CD4-positive, alpha-beta T cell treated with Interleukin-4 for 4 hours (primary cell): ENCODE results near the gene HOXB8.

ENCODE experiments used
- DNase-seq: peaks from one replicate; pipeline ENCODE4 v3.0.0-alpha.2; 2020

HOXB8 gene

DNA sequence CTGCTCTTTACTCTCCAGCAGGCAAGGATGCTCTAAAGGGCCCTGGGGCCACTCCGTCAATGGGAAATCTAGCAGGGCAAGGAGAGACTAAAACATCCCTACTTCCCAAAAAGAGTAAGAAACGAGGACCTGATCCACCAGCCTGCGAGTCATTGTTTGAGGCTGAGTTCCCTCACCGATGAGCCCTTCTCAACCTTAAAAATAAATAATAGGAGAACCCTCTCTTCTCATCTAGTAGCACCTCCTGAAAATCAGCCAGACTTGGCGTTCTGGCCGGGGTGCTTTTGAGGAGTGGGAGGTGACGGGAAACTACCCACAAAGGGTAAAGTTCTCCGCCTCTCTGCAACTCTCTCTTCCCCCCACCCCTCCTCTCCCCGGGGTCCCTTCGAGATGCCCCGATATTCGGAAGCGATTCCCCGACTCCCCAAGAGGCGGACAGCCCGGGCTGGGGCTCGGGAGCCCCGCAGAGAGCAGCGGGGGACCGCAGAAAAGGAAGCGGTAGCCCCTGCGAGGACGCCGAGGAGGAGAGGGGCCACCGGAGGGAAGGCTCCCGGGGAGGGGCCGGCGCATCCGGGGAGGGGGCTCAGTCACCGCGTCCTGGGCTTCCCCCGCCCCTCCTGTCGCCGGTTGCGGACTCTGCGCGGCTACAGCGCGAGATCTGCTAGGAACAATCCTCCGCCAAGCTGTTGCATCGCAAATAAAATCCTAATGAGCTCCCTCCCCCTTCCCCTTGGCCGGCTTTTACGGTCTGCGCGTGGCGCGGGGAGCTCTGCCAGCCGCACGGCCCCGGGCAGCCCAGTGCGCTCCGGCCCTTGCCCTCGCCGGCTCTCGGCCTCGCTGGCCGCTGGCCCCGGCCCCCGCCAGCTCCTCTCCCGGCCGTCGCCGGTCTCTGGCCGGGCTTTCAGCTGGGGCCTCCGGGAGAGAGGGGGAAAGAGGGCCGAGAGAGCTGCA is 9.7 kb upstream of the HOXB8 start:
- no peak for DNase-seq

DNA sequence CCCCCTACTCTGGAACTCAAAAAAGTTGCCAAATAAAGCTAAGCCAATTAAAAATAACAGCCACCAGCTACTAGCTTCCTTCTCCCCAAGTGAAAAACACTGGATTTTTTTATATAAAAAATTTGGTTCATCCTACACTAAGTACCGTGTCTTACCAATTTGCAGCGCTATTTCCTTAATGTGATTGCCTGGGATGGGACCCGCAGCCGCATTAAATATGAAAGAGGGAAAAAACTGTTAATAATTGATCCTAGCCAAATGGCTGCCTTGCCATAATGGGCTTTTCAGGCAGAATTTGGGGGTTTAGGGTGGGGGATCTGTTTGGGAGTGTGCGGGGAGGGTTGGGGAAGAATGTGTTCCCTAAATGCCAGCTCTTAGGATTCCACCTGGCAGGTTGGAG is 9.0 kb upstream of the HOXB8 start:
- no peak for DNase-seq

DNA sequence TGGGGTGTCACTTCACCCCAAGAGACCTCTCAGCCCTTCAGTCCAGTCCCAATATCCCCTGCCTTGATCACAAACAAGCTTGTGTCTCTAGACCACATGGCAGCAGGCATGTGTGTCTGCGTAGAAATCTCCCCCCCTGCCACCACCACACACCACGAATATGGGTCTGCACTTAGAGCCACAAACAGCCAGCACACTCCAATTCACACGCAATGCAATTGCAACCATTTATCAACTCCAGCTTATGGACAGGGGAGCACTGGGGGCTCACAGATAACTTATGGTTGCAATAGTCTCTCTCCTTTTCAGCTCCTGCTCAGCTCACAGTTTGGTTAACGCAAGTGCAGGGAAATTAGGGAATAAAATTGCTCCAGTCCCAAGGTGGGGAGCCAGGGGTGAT is 8.5 kb upstream of the HOXB8 start:
- DNase-seq: no peak

DNA sequence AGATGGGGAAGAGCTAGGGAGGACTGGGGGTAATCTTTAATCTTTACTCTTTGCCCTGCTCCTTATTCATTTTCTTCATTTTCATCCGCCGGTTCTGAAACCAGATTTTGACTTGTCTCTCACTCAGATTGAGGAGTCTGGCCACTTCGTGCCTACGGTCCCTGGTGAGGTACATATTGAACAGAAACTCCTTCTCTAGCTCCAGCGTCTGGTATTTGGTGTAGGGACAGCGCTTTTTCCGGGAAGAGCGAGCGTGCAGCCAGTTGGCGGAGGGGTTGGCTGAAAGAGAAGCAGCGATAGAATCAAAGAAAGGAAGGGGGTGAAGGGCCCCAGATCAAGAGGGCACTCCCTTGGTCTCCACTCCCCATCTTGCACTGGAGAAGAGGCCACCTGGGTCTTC is 7.8 kb upstream of the HOXB8 start:
- DNase-seq: no peak

DNA sequence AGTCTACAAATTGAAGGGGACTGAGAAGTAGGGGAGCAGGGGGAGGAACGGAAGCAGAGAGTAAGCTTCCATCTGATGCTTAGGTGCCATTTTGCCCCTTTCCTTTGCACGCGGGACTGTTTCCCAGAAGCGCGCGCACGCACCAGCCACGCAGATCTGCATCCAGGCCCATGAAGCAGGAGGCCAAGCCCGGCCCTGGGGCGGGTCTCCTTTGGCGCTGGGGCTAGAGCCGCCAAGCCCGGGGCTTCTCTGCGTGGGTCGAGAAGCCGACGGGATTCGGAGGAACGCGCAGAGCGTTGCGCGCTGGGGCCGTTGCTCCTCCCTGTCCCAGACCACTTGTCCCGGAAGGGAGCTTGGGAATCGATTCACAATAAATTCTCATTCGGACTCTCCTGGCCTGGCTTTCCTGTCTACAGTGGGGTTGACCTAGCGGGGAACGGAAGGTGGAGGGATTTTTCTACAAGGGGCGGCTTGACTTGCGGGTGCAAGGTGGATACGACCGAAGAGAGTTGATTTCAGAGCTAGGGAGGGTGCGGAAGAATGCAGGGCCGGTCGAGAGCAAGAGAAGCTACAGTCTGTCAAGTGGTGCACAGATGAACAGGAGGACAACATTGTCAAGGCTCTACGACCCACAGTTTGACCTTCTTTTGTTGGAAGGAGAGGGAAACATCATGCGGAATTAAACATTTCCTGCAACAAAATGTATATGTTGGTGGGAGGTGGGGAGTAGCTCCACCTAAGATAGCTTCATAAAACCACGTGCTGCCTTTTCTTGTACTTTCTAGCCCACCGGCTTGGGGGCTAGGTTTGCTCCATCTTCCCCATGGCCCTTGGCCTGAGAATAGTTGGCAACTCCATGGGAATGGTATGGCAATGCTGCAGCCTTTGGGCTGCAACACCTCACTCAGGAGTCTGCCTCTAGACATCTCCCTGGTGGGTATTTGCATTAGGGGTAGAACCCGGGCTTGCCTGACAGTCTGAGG is 6.6 kb upstream of the HOXB8 start:
- DNase-seq: no peak

DNA sequence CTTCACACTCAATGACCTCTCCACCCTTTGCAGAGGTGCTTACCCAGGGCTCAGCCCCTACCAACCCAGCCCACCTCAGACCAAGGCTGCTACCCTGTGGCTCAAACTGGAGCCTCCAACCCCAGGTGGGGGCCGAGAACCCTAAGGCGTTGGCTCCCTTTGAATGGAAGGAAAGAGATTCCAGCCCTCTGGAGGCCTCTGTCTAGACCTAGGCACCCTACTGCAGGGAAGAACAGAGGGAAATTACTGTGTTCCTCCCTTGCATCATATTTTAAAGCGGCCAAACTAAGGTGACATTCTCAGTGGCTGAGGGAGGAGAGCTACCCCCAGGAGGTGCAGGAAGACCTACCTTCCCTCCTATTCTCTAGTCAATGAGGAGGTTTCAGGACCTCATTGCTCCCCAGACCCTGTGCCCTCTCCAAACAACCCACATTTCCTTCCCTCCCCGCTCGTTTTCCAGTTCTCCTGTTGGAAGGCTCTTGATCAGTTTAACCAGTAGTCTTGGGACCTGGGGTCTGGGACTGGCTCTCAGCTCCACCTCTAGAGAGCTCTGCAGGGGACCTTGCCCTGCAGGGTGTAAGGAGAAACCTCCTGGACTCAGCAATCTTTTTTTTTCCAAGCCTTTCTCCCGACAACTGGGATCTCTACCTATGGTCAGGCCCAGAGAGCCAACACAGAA is 5.5 kb upstream of the HOXB8 start:
- no peak for DNase-seq

DNA sequence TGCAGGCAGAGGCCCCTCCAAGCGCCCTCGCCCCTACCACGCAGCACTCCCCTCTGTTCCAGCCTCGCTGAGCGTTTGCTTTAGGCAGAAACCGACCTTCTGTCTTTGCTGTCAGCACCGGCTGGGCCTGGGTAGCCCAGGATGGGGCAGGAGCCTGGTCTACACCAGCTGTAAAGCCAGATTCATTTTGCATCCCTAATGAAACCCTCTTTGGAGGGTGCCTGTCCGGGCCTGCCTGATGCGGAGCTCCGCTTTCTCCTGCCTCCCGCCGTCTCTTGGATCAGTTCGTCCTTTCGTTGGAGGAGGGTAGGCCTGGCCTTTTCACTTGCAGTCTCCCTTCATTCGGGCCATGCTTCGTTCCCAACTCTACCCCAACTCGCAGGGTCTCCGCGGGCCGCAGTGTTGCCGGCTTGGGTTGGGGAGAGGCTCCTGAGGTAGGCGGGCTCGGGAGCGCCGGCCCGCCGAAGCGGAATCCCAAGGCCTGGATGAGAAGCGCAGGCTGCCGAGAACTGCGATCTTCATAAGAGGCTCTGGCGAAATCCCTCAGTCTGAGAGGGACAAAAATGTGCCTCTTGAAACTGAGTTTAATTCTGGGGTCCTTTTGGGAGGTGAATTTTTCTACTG is 4.8 kb upstream of the HOXB8 start:
- DNase-seq: no peak

DNA sequence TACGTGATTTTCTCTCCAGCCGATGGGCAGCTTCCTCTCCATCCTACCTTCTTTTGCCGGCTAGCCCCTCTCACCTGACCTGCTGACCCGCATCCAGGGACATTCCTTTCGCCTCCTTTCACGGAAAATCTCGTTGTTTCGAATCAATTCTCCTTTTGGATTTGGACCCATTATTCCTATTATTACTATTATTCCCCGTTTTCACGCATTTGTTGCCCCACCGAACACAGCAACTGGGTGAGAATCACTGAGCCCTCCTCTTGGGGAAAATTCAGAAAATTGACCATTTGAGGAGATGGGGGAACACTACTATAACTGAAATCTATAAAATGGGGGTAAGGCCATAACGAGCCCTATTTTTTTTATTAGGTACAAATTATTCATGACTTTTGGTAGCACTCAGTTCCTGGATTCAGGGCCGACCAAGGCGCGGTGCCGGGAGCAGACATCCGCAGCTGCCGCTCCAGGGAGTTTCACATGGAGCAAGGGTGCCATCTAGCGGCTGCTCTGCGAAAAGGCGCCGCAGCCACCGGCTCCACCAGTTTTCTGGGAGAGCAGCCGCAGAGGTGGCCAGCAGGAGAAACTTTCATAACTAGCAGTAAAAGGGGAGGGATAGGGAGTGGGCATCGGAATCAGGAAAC is 3.3 kb upstream of the HOXB8 start:
- peak; percentile 76 for DNase-seq

DNA sequence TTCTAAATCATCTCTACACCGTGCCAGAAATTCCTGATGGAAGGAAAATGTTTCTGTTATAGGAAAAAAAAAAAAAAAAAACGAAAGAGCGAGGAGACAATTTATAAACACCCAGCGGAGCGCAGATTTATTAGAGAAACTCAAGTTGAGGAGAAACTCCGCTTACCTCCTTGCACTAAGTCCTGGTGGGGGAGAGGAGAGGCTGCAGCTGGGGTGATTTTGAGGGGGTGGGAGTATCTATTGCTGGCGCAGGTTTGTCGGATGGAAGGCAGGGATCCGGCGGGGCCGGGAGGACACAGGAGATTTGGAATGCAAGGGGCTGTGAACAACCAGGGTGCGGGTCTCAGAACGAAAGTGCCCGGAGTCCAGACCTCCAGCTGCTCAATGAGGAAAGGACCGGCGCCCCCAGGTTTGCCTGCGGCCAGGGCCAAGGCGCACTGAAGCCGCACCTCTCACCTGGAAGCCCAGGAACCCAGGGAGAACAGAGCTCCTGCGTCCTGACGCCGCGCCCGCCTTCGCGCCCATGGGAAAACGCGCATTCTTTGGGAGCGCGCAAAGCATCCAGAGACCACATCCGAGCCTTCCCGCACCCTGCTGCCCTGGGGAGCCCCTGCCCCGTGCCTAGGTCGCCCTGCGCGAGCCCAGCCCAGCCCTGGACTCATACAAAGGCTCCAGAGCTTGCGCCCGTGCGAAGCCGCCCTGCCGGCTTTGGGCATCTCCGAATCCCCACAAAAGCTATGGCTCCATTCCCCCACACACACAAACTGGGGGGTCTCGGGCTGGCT is 2.6 kb upstream of the HOXB8 start:
- DNase-seq: no peak

DNA sequence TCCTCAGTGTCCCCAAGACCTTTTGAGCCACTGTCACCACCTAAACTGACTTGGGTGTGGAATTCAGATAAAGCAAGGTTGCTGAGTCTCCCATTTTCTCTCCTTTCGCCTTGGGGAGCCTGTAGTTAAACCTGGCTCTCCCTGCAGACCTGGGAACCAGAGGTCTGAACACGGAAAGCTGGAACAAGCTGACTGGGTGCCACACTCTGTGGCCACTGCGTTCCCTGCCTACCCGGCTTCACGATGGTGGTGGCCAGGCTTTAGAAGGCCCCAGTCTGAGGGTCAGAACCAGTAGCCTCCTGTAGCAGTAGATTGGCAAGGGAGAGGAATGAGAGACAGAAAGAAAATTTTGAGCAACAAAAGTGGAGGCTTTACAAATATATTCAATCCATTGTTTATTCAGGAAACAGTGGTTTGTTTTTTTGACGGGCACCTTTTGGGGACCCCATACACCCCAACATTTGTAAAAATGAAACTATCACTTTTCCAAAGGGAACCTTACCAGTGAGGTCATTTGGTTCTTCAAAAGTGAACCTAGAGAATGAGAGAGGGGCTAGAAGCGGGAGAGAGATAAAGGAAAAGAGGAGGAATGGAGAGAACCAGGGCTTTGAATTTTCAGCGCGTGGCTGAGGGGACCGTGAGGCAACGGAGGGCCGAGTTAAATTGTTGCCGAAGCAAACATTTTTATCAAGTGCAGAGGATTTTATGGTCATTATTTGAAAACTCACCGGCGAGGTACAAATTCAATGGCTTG is 1.8 kb upstream of the HOXB8 start:
- no peak for DNase-seq

DNA sequence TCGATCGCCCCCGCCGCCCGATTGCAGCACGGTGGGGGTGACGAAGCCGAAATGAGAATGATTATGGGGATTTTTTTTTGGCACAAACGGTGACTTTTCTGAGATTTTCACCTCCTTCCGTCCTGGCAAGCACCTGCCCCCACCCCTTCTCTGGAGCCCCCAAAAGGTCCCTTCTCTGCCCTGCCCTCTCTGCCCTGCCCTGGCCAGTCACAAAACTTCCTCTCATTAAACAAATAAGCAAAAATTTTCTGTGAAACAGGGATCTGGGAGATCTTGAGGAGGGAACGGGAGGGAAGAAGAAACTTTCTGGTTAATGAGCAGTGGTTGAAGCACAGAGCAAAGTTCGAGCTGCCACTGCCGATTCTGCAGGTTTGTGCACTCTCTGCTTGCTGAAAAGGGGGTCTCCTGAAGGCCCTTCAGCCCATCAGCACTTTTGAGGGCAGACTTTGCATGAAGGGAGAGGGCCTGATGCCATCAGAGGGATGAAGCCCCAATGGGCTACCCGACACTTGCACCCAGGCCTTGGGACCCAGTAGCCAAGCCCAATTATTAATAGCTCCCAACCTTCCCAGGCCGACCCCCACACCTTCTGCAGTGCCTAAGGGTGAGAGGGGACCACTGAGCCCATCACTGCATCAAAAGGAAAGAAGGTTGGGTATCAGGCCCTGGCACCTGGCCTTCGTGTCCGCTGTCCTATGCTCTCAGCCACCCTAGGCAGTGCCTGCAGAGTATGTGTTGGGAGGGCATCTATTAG is 1.0 kb upstream of the HOXB8 start:
- no peak for DNase-seq

DNA sequence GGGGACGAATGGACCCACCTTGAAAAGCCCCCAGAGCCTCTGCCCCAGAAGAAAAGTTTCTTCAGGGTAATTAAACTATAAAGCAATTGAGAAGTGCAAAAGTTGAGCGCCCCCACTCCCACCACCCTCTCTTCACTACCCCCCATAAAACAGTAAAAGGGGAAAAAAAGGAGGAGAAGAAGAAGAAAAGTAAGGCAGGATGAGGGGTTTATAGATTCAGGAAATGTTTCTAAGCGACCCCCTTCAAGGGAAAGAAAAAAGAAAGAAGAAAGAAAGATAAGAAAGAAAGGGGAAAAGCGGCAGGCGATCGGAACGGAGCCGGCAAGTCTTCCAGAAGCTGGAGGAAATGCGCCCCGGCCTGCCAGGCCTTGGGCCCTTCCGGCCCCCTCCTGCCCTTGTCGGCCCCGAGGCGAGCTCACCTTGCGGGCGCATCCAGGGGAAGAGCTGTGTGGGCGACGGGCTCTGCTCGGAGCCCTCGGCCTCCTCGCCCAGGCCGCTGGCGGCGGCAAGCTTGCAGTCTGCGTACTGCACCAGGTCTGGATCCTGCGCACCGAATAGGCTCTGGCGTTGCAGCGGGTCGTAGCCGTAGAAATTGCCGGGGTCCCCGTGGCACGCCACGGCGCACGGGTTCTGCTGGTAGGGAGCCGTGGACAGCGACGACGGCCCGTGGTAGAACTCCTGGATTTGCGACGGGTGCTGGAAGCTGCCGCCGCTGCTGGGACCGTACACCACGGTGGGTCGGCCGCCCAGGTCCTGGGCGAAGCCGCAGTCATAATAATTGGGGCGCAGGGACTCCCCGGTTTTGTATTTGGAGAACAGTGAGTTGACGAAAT is 1.0 kb downstream of the HOXB8 start:
- DNase-seq: no peak

DNA sequence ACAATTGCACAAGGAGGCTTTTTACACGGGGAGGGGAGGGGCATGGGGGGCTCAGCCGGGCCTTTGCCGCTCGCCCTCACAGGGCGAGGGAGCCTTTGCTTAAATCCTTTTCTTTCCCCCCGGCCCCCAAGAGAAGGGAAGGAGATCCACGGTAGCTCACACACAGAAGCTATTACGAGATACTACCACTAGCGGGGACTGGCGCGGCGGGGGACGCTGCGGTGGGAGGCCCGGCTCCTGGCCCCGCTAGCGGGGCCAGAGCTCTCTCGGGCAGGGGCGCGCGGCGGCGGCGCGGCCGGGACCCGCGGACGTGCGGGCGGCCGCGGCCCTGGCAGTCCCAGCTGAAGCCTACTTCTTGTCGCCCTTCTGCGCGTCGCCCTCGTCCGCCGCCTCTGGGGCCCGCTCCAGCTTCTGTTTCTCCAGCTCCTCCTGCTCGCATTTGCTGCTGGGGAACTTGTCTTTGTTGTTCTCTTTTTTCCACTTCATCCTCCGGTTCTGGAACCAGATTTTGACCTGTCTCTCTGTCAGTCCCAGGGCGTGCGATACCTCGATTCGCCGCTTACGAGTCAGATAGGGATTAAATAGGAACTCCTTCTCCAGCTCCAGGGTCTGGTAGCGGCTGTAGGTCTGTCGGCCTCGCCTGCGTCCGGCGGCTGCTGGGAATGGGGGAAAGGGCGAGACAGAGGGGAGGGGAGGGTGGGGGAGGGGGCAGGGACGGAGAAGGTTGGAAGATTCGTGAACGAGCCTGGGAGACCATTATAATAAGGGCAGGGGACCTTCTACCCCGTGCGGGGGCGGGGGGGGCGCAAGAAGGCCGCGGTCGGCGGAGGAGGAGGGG is 2.0 kb downstream of the HOXB8 start:
- DNase-seq: peak; percentile 41

DNA sequence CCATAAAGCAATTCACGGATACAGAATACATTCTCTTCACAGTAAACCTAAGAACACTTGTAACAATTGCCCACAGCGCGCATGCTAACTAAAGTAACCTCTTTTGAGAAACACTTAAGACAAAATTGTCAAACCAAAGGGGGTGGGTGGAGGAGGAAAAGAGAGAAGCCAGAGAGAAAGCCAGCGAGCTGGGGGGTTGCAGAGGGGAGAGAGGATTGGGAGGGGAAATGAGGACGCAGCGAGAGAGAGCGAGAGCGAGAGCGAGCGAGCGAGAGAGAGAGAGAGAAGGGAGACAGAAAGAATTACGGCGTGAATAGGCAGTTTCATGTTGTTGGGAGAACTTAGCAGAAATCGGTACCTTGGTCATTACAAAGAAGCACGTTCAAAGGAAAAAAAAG is 2.6 kb downstream of the HOXB8 start:
- no peak for DNase-seq

DNA sequence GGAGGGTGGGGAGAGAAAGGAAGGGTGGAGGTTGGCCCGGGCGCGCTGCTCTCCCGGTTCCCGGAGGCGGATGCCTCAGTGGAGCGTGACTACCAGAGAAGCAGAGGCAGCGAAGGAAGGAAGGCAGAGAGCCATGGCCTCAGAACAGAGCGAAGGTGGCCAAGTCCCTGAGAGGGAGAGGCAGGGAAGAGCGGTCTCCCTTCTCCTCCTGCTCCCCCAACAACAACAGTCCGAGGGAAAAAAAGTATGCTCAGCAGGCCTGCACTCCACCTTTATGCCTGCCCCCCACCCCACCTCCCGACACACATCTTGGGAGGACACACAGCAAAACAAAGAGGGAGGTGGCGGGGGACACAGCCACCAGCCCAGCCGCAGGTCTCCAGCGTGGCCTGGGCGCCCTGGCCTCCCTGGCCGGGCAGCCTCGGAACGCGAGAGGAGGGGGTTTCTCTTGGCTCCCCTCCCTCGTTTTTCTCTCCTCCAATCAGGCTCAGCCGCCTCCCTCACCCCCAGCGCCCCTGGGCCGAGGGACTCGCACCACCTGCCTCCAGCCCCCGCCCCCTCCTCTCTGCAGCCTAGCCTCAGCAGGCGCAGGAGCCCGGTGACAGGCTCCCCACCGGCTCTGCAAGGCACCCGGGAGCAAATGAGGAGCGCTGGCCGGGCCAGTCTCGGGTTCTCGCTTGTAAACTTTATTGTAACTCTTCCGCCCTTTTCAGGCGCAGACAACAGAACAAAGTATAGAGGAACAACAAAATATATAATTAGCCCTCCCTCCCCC is 3.2 kb downstream of the HOXB8 start:
- no peak for DNase-seq

DNA sequence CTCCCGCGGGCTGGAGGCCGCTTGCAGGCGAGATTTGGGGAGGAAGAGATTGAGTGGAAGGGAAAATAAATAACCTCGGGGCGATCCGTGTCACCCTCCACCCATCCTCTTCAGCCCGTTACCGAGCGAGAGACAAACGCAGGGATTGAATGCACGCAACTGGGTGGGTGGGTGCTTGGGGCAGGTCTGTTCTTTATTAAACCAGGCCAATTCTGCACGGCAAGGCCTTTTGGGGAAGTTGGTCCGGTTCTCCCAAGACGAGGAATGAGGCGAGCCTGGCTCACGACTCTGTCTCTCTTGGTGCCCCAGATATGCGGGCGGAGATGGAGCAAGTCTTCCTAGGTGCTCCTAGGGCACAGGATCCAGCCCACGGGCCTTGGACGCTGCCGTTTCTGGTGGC is 3.9 kb downstream of the HOXB8 start:
- no peak for DNase-seq
